ENCODE results near the gene PCDHGA4. TPM values are rescaled to one million over a fixed set of nuclear protein-coding genes. Genes with fewer than 3 reads are reported as not detected.
A peak's percentile ranks its signal among the peaks of the same experiment; 100 is the strongest.
"Not testable (repeated sequence)": the region's sequence is repeated elsewhere in the genome, so short reads cannot be mapped to it uniquely, and the experiment has no call there.

Gene PCDHGA4
- total RNA-seq, 4 donors from 2014 or later, result 0.27 to 3.3 (median 0.81) TPM

GRCh38 chr5:141330299-141331080, 24.3 kb upstream of the PCDHGA4 start, which contains the start of gene PCDHGA1:
PCDHGA1 (plus strand) TSS chr5:141330514.
- Histone ChIP-seq H3K9me3 (peaks cover 0 to 35% (median 13%) of the 10 kb centered on the region in 4 donors), H3K27me3 (no peaks in the 10 kb centered on the region), H3K27ac (no peak within 1 kb of the TSS), H3K36me3 (no peaks in the 10 kb centered on the region), H3K4me1 (no peaks in the 10 kb centered on the region), H3K4me3 (no peak within 1 kb of the TSS)
- DNase-seq, result peak in 1 of 3 donors; percentile 25
- peak in 1 of 6 experiments; percentile 11 for TF ChIP-seq CTCF (IDR thresholded peaks at IDR 0.05)
- TF ChIP-seq POLR2A (IDR thresholded peaks at IDR 0.05), result no peak

- not testable (repeated sequence) for DNase-seq, H3K36me3 ChIP-seq, H3K4me1 ChIP-seq, H3K4me3 ChIP-seq, H3K27ac ChIP-seq, H3K27me3 ChIP-seq
- H3K9me3 ChIP-seq, result peaks cover 0 to 35% (median 12%) of the 10 kb centered on the region in 4 donors
Measured at GRCh38 chr5:141332571-141332970, 22.2 kb upstream of the PCDHGA4 start.

- no peaks in the 10 kb centered on the region for H3K27me3 ChIP-seq
Measured at GRCh38 chr5:141338538-141339306, 16.1 kb upstream of the PCDHGA4 start, which contains the start of gene PCDHGA2. PCDHGA2 (plus strand) TSS chr5:141338760.

GRCh38 chr5:141340781-141341354, 14.0 kb upstream of the PCDHGA4 start:
- not testable (repeated sequence) for H3K4me3 ChIP-seq, DNase-seq, H3K4me1 ChIP-seq, H3K27me3 ChIP-seq, H3K36me3 ChIP-seq, H3K27ac ChIP-seq
- H3K9me3 ChIP-seq, result peaks cover 0 to 48% (median 14%) of the 10 kb centered on the region in 4 donors

More at GRCh38 chr5:141338538-141339306, 16.1 kb upstream of the PCDHGA4 start, which contains the start of gene PCDHGA2:
- peaks cover 0 to 37% (median 10%) of the 10 kb centered on the region in 4 donors for H3K9me3 ChIP-seq
- no peaks in the 10 kb centered on the region for H3K36me3 ChIP-seq
- H3K4me3 ChIP-seq, result no peak within 1 kb of the TSS
- no peaks in the 10 kb centered on the region for H3K4me1 ChIP-seq
- no peak within 1 kb of the TSS for H3K27ac ChIP-seq
- no peak for DNase-seq
- peak in 3 of 6 experiments; percentile 9 to 14 (median 10) for TF ChIP-seq CTCF (IDR thresholded peaks at IDR 0.05)
- no peak for TF ChIP-seq POLR2A (IDR thresholded peaks at IDR 0.05)

- Histone ChIP-seq H3K36me3 (no peaks in the 10 kb centered on the region), H3K27me3 (no peaks in the 10 kb centered on the region), H3K4me3 (no peak overlapping the region), H3K4me1 (no peaks in the 10 kb centered on the region), H3K9me3 (peaks cover 0 to 52% (median 14%) of the 10 kb centered on the region in 4 donors), H3K27ac (no peak overlapping the region)
- TF ChIP-seq POLR2A (IDR thresholded peaks at IDR 0.05), result no peak
- TF ChIP-seq CTCF (IDR thresholded peaks at IDR 0.05), result no peak
- no peak for DNase-seq
Measured at GRCh38 chr5:141342773-141343172, 12.0 kb upstream of the PCDHGA4 start.

GRCh38 chr5:141343242-141343952, 11.4 kb upstream of the PCDHGA4 start, which contains the start of gene PCDHGA3:
PCDHGA3 (plus strand) TSS chr5:141343829; CDS start chr5:141344034, 205 bp downstream.
- DNase-seq, result no peak
- no peaks in the 10 kb centered on the region for H3K36me3 ChIP-seq
- H3K9me3 ChIP-seq, result peaks cover 0 to 48% (median 14%) of the 10 kb centered on the region in 4 donors
- H3K4me3 ChIP-seq, result no peak within 1 kb of the TSS
- TF ChIP-seq CTCF (IDR thresholded peaks at IDR 0.05), result peak in 1 of 6 experiments; percentile 10
- no peak for TF ChIP-seq POLR2A (IDR thresholded peaks at IDR 0.05)
- no peak within 1 kb of the TSS for H3K27ac ChIP-seq
- no peaks in the 10 kb centered on the region for H3K27me3 ChIP-seq
- H3K4me1 ChIP-seq, result no peaks in the 10 kb centered on the region

All from Peyer's patch (tissue), 4 donors.